Measurements from ENCODE around the gene AOPEP. TPM values are rescaled to one million over a fixed set of nuclear protein-coding genes. Genes with fewer than 3 reads are reported as not detected.

AOPEP gene, protein sequence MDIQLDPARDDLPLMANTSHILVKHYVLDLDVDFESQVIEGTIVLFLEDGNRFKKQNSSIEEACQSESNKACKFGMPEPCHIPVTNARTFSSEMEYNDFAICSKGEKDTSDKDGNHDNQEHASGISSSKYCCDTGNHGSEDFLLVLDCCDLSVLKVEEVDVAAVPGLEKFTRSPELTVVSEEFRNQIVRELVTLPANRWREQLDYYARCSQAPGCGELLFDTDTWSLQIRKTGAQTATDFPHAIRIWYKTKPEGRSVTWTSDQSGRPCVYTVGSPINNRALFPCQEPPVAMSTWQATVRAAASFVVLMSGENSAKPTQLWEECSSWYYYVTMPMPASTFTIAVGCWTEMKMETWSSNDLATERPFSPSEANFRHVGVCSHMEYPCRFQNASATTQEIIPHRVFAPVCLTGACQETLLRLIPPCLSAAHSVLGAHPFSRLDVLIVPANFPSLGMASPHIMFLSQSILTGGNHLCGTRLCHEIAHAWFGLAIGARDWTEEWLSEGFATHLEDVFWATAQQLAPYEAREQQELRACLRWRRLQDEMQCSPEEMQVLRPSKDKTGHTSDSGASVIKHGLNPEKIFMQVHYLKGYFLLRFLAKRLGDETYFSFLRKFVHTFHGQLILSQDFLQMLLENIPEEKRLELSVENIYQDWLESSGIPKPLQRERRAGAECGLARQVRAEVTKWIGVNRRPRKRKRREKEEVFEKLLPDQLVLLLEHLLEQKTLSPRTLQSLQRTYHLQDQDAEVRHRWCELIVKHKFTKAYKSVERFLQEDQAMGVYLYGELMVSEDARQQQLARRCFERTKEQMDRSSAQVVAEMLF
- 32.4 and 34.6 TPM in 2 replicates for total RNA-seq (2022)
- percentile 80 among the genes with signal in this experiment for Bru-seq, nascent RNA
- BruChase-seq, experiment 1, labeled RNA remaining after a 6-hour chase: percentile 65 among the genes with signal in this experiment
- BruChase-seq, experiment 2, labeled RNA remaining after a 2-hour chase: percentile 75 among the genes with signal in this experiment
- long read RNA-seq, partial matches to known transcripts: 9 of 45 reads
- long read RNA-seq, other reads (novel, unspliced or antisense): 30 of 45 reads

DNA sequence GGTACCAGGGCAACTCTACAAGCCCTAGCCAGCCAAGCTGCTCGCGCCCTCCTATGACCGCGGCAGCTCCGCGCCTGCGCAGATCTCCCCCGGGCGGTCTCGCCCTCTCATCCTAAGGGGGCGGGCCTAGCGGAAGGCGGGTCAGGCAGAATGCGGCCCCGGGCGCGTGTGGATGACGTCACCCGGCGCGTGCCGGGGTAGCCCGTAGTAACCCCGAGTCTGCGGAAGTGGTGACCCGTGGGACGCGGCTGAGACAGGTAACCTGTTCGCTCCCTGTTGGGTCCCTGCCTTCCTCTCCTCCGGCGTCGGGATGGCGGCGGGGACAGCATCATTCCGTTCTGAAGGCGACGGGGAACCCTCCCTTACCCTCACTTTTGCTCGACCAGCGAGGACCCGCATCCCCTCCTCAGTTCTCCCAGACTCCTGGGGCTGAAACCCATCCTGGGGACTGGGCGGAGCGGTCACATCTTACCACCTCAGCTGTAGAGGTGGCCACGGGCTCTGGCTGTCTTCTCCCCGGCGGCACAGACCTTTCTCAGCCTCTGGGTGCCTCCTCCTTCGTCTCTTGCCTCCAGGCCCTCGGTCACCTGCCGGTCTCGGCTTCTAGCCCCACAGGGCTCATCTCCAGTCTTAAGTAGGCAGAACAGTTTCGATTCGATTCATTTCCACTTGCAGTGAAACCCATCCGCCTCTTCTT, at the start of gene AOPEP:
Gene AOPEP (plus strand): TSS at position 205 of the 697 bp plus-strand sequence. CDS start 33,085 bp downstream, outside the sequence.
- intact Hi-C loops (cut with micrococcal nuclease): loop anchor here (5.0 kb wide), 1 partner anchor 291 kb away; no protein-coding TSS in a partner anchor
- Mint-ChIP-seq H3K9me3 (ENCODE audit: unreplicated experiment) (no peaks in the 10 kb centered on the region), H3K36me3 (ENCODE audit: insufficient read depth, unreplicated experiment) (no peaks in the 10 kb centered on the region), H3K4me3 (ENCODE audit: unreplicated experiment) (peak within 1 kb of the TSS; percentile 91), H3K27me3 (ENCODE audit: insufficient read depth, unreplicated experiment) (no peaks in the 10 kb centered on the region), H3K27ac (ENCODE audit: low read depth, unreplicated experiment) (peak within 1 kb of the TSS; percentile 95), H3K4me1 (ENCODE audit: insufficient read depth, unreplicated experiment) (peaks cover 13% of the 10 kb centered on the region)
- CTCF ChIA-PET: interaction anchor here (0.6 to 1.3 kb wide), 6 partner anchors 45 to 401 kb away, joined by 3 to 6 read pairs (median 4); no protein-coding TSS in a partner anchor
- POLR2A ChIA-PET: interaction anchor here (0.6 to 1.4 kb wide), 20 partner anchors 10 to 1148 kb away, joined by 3 to 9 read pairs (median 4); partner anchors contain the start of gene ERCC6L2
- peak; percentile 95 for DNase-seq (ENCODE audit: unreplicated experiment)
- TF ChIP-seq CTCF (IDR thresholded peaks at IDR 0.05; ENCODE audit: unreplicated experiment): no peak
- TSS peak; percentile 80 for BruUV-seq (replicated peaks)

DNA sequence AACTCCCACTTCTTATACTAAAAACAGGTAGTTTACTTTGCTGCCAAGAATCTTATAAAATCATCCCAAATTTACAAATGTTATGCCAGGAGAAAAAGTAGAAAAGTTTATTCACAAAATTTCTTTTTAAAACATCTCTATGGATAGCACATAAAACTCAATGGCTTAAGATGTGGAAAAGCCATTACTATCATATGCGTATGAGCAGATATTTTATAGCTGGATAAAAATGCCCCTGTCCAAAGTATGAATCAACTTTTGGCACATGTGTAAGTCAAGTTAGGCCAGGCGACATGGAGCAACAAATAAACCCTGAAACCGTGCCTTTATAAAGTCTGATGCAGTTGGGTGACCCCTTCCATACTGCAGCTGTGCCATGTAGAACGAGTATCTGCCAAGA, 48.6 kb upstream of the AOPEP start:
- no peaks in the 10 kb centered on the region for H3K9me3 Mint-ChIP-seq (ENCODE audit: unreplicated experiment)
- DNase-seq (ENCODE audit: unreplicated experiment): no peak
- H3K4me1 Mint-ChIP-seq (ENCODE audit: insufficient read depth, unreplicated experiment): peaks cover 11% of the 10 kb centered on the region
- POLR2A ChIA-PET: interaction anchor here (1.4 kb wide), 1 partner anchor 453 kb away, joined by 3 read pairs; no protein-coding TSS in a partner anchor
- no peak for TF ChIP-seq CTCF (IDR thresholded peaks at IDR 0.05; ENCODE audit: unreplicated experiment)
- H3K27me3 Mint-ChIP-seq (ENCODE audit: insufficient read depth, unreplicated experiment): no peaks in the 10 kb centered on the region
- intact Hi-C loops (cut with micrococcal nuclease): no loop called here
- H3K27ac Mint-ChIP-seq (ENCODE audit: low read depth, unreplicated experiment): no peak overlapping the region
- peaks cover 10% of the 10 kb centered on the region for H3K36me3 Mint-ChIP-seq (ENCODE audit: insufficient read depth, unreplicated experiment)
- no peak overlapping the region for H3K4me3 Mint-ChIP-seq (ENCODE audit: unreplicated experiment)
- CTCF ChIA-PET: interaction anchor here (0.7 to 20.7 kb wide), 5 partner anchors 16 to 1016 kb away, joined by 3 to 457 read pairs (median 3); no protein-coding TSS in a partner anchor
- no TSS peak for BruUV-seq (replicated peaks)

GRCh38 chr9:94679587-94679986, 46.9 kb upstream of the AOPEP start:
- intact Hi-C loops (cut with micrococcal nuclease): no loop called here
- Mint-ChIP-seq H3K36me3 (ENCODE audit: insufficient read depth, unreplicated experiment) (peaks cover 10% of the 10 kb centered on the region), H3K4me1 (ENCODE audit: insufficient read depth, unreplicated experiment) (peaks cover 6% of the 10 kb centered on the region), H3K27me3 (ENCODE audit: insufficient read depth, unreplicated experiment) (no peaks in the 10 kb centered on the region), H3K27ac (ENCODE audit: low read depth, unreplicated experiment) (no peak overlapping the region), H3K4me3 (ENCODE audit: unreplicated experiment) (no peak overlapping the region), H3K9me3 (ENCODE audit: unreplicated experiment) (no peaks in the 10 kb centered on the region)
- DNase-seq (ENCODE audit: unreplicated experiment): no peak
- BruUV-seq (replicated peaks): no TSS peak
- CTCF ChIA-PET: interaction anchor here (1.2 to 20.7 kb wide), 6 partner anchors 10 to 489 kb away, joined by 5 to 457 read pairs (median 24); no protein-coding TSS in a partner anchor
- TF ChIP-seq CTCF (IDR thresholded peaks at IDR 0.05; ENCODE audit: unreplicated experiment): no peak
- POLR2A ChIA-PET: interaction anchor here (1.0 to 2.8 kb wide), 2 partner anchors 436 to 450 kb away, joined by 3 to 31 read pairs; no protein-coding TSS in a partner anchor

Data from MCF 10A (cell line).